HG03460 (cell line): ENCODE results near the gene SLC23A2.
"Not testable (repeated sequence)": the region's sequence is repeated elsewhere in the genome, so short reads cannot be mapped to it uniquely, and the experiment has no call there.

Source experiments
- ATAC-seq: cut with Tn5 transposase; IDR thresholded peaks from one replicate; pipeline ENCODE4 v1.9.1; 2021; ENCODE audit not compliant: unreplicated experiment

Gene SLC23A2

DNA sequence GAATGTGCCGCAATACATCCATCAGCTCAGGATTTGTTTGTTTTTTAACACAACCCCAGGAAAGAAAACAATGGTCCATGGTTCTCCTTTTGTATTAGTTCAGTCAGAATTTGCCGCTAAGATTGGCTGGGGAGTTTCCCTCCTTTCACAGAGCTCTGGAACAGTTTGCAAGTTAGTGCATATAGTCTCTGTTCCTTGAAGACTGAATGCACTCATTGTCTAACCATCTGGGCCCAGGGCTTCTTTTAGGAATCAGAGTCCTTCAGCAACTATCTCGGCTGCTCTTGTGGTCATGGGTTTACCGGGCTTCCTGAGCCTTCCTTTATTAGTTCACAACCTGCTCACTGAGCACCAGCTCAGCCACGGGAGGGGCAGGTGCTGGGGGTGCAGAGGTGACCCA lies 121.3 kb downstream of the SLC23A2 start:
- no peak for ATAC-seq

DNA sequence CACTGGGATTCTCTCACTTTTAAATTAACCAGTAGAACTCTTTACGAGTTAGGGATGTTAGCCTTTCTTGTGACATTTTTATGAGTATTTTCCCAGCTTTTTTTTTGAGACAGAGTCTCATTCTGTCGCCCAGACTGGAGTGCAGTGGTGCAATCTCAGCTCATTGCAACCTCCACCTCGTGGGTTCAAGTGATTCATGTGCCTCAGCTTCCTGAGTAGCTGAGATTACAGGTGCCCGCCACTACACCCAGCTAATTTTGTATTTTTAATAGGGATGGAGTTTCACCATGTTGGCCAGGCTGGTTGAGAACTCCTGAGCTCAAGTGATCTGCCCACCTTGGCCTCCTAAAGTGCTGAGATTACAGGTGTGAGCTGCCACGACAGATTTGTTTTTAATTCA lies 123.2 kb downstream of the SLC23A2 start:
- not testable (repeated sequence) for ATAC-seq

DNA sequence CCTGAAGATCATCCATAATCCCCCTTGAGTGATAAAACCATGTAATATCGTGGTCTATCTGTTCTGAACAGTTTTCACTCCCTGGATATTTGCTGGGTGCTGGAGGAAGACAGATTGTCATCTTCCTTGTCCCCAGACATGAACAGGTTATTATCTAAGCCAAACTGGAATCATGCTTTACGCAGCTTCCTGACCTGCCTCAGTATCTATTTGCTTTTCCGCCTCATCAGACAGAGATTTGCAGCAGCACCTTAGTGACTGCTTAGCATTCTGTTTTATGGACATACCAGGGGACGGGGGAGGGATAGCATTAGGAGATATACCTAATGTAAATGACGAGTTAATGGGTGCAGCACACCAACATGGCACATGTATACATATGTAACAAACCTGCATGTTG lies 124.6 kb downstream of the SLC23A2 start:
- ATAC-seq = no peak

DNA sequence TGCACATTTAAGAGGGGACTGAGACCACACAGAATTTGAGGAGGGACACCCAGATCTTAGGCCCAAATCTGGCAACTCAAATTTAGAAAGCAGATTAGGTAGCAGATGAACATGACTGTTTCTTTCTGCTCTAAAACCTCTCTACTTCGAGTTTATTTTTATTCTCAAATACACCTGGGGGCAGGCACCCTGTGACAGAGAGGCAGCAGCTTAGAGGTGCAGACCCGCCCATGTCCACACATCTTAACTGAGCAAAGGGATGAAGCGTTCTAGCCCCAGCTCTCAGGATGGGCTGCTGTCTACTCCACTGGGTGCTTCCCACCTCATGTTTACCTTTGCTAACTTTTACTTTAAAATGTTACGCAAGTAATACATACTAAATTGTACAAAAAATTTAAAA lies 125.0 kb downstream of the SLC23A2 start:
- no peak for ATAC-seq

DNA sequence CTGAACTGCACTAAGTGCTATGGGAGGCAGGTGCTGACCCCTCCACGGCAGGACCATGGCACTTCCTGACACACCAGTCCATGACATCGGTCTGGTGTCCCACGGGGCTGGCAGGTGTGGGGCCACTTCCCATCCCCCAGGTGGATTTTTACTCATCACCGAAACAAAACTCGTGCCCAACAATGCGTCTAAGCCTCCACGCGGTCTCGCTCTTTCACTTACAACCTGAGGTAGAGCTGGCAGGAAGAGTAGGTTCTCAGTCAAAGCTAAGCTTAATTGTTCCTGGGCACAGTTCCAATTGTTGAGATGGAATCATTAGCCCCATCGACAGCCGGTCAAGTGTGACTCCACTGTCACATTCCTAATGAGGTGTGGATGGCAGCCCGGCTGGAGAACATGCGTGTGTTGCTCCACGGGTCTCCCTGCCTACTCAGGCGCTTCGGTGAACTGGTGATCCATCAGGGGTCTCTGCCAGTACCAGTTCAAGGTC lies 125.7 kb downstream of the SLC23A2 start:
- ATAC-seq = no peak

DNA sequence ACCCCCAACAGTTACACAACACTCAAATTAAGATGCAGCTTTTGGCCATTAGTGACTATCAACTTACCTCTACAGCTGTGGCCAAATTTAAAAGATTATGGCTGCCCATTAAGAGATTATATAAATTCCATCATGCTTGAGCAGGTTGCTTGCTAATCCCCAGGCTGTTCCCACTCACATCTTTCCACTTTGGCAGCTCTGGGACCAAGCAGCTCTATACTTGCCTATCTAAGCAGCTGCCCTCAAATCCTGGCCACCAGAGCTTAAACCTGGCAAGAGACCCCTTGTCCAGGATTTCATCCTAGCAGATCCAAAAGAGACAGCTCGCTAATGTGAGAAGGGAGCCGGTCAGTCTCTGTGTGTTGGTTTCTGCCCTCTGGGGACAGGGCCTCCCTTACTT lies 127.9 kb downstream of the SLC23A2 start:
- no peak for ATAC-seq

DNA sequence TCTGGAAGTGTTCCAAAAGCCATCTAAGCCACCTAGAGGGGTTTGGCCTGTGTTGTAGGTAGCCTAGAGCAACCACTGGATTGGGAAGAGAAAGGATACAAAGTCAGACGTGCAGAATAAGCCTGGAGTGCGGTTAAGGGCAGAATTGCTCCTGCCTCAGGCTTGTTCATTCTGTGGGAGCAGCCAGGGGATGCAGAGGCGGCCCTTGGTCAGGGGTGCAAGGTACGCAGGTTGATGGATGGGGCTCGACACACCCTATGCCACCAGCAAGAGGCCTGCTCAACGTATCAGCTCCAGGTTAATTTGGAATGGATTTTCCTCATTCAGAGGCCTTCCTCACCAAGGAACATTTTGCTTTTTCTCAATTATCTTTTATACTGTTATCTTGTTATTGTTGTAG lies 129.8 kb downstream of the SLC23A2 start:
- ATAC-seq = no peak

- no peak for ATAC-seq
Observed at GRCh38 chr20:4870906-4871305, 130.4 kb downstream of the SLC23A2 start.

DNA sequence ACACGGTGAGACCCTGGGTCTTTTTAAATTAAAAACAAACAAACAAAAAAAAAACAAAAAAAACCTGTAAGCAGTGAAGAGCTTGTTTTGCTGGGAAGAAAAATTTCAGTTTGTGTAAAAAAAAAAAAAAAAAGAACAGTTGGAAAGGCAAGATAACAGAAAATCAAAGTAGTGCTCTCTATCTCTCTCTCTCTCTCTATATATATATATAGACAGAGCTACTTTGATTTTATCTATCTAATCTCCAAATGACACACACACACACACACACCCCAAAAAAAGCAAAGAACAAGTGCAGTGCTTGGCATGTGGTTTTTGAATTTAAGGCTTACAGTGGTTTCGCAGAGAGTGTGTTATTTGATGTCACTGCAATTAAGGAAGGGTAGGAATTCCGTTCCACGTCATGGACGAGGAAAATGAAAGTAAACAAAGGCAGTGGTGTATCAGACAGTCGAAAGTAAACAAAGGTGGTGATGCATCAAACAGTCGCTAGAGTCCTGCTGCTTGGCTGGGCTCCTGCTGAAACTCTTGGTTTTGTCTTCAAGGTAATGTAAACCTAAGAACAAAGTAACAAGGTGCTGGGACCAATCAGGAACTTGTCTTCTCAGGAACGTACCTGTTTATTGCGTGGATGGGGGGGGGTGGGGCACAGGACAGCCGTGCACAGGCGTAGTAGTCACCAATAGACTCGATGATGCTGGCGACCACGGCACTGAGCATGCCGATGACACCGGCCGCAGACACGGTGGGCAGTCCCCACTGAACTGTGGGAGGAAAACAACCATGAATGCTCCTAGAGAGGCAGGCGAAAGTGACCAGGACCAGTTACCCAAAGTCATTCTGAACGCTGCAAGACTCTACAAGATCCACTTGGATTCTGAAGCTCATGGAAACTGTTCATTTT lies 131.8 kb downstream of the SLC23A2 start:
- no peak for ATAC-seq

- no peak for ATAC-seq
Observed at GRCh38 chr20:4867051-4867450, 134.3 kb downstream of the SLC23A2 start.

- ATAC-seq = no peak
Observed at GRCh38 chr20:4866429-4866828, 134.9 kb downstream of the SLC23A2 start.

DNA sequence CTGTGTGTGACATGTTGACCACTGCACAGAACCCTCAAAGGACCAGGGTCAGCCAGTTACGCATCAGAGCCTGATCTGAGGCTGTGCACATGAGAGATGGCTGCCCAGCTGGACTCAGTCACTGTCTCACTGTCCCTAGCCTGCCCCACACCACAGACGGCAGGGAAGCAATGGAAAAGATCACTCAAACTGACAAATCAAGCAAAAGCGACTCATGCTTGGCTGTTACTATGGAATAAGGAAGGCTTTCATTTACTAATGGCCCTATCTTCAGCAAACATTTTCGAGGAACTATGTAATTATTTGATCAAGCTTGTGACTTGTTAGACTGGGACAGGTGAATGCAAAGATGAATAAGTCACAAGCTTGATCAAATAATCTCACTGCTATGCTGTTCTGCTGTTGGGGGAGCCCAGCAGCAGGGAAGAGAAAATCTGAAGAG lies 137.0 kb downstream of the SLC23A2 start:
- ATAC-seq = no peak

DNA sequence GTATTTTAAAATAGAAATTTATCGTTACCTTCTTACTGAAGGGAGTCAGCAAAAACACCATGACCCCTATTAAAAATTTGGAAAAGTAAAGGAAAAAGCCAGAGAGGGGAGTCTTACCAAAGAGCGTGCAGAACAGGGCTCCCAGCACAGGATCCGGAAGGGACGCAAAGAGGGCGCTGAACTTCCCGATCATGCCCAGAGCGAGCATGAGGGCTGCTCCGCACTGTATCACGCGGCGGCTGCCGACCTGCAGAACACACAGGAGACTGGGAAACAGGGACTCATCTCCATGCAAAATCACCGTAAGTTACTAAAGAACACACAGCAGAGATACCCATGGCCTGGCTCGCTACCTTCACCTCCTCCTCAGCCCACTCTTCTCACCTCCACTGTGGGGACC lies 138.6 kb downstream of the SLC23A2 start:
- no peak for ATAC-seq

DNA sequence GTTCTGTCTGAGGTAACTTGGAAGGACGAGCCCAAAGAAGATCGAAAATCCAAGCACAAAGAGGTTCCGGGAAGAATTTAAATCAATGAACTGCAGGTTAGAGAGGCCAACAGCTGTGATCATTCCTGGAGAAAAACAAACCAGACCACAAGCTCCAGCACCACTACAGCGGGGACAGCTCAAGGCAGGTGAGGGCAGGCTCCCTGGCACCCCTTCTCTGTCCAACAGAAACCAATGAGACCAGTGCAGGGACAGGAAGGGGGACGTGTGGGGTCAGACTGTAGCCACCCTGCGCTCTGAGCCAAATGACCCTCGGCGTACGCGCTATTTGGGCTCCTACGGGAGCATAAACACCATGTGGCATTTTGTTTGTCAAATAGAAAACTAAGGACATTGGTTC lies 139.3 kb downstream of the SLC23A2 start:
- no peak for ATAC-seq

DNA sequence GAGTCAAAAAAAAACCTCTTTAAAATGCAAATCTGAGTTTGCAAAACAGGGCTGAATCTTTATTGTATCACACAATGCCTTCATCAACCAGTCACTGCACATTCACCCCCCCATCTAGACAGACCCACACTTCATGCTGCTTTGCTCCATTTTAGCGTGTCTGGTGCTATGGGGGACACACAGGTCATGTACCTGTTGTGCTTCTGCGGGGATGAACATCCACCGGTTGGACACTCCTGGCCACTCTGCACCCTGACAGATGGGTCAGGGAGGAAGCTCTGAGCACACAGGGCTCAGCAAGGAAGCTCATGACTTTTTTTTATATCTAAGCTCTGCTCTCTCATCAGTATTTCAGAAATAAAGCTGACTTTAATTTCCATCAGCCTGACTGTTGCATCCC lies 143.3 kb downstream of the SLC23A2 start:
- no peak for ATAC-seq

GRCh38 chr20:4856022-4856755 lies 145.1 kb downstream of the SLC23A2 start:
- no peak for ATAC-seq

GRCh38 chr20:4855555-4855954 lies 145.8 kb downstream of the SLC23A2 start:
- ATAC-seq = no peak

GRCh38 chr20:4855097-4855496 lies 146.2 kb downstream of the SLC23A2 start:
- ATAC-seq = no peak

DNA sequence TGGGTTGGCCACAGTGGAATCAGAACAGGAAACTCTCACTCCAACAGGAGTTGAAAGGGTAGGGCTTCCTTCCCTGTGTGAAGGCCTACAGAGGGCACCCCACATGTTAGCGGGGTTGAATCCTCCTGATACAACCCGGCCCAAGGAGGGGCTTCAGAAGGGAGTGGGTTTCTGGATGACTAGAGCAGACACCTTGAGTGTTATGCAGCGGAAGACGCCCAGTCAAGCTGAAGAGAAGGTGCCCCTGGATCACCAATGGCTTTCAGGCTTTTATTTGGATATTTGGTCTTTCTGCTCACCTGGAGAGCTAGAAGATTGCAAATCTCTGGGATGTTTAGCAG lies 146.8 kb downstream of the SLC23A2 start:
- no peak for ATAC-seq

DNA sequence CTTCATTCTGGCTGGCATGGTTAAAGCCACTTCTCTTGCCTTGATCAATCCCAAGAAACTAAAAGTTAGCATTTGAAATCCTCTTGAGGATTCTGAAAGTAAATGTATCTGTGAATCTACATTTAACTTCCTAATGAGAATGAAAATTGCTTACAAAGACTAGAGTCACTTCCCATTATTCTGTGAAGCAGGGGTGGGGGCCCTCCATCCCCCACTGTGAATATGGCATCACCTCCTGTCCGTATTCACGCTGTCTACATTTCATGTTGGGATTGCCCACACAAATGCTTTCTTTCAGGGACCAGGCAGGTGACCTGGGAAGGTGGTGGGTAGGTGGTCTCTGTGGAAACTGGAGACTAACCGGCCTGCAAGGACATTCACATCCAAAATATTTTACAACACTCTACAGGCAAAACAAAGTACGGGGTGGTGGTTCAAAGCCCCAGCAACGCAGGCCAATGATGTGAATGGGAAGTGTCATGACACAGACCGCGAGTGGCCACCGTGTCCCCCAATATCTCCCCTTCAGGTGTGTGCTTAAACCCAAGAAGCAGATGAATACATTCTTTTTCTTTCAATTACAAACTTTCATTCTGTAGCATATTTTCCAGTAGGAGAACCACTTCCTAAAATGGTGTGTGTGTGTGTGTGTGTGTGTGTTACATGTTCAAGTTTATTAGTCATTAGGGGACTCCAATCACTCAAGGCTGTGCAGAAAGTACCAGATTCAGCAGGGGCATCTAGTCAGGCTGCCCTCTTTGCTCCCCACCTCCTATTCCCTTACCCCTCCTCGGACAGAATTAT lies 147.4 kb downstream of the SLC23A2 start:
- no peak for ATAC-seq

- no peak for ATAC-seq
Observed at GRCh38 chr20:4853004-4853403, 148.3 kb downstream of the SLC23A2 start.
